HG03135 (cell line): ENCODE results near the gene MRTO4.
"Not testable (repeated sequence)": the region's sequence is repeated elsewhere in the genome, so short reads cannot be mapped to it uniquely, and the experiment has no call there.

Experiments
- ATAC-seq: cut with Tn5 transposase; IDR thresholded peaks from one replicate; pipeline ENCODE4 v1.9.1; 2021; ENCODE audit warnings: mild to moderate bottlenecking, moderate library complexity; ENCODE audit not compliant: unreplicated experiment

The MRTO4 gene

DNA sequence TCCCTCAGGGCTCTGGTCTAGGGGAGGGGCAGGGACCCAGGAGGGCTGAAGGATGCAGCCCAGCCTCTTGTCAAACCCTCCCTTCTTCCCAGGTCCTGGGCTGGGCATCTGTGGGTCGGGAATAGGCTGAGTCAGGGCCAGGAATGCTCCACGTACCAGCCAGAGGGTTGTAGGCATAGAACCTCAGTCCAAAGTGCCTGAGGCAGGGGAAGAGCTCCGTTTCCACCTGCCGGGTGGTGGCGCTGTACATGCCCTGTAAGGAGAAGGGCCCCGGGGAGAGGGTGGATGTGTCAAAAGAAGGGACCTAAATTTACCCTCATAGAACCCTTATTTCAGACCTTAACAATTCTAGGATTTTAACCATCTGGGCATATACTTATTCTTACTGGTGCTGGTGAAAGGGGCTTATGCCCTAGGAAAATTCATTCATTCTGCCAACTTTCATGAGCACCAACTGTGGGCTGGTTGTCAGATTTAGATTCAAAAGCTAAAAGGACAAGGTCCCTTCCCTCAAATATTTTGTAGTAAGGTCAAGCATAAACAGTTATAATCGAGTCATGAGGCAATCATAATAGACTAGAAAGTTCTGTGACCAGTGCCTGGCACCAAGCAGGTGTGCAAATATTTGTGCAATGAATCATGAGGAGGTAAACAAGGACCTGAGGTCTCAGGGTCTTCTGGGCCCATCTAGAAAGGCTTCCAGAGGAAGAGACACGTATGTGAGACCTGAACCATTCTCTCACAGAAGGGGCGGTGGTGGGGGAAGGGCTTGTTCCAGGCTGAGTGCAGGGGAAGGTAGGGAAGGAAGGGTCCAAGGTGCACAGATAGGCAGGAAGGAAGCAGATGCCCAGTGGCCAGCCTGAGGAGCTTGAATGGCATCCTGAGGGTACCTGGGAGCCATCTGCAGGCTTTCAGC lies 18.1 kb downstream of the MRTO4 start:
- not testable (repeated sequence) for ATAC-seq

DNA sequence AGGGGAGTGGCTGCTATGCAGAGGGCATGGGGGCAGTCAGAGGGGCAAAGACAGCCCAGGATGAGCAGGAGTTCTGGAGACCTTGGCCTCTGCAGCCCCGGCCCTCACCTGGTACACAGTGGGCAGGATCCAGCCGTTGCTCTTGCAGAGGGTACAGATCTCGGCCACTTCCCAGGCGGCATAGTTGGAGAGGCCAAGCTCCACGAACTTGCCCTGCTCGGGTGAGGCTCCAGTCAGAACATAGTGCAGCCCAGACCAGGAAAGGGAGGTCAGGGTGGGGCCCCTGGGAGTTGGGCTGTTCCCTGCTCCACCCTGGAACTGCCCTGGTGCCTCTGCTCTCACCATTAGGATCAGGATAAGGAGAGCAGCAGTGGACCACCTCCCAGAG lies 18.7 kb downstream of the MRTO4 start:
- not testable (repeated sequence) for ATAC-seq

DNA sequence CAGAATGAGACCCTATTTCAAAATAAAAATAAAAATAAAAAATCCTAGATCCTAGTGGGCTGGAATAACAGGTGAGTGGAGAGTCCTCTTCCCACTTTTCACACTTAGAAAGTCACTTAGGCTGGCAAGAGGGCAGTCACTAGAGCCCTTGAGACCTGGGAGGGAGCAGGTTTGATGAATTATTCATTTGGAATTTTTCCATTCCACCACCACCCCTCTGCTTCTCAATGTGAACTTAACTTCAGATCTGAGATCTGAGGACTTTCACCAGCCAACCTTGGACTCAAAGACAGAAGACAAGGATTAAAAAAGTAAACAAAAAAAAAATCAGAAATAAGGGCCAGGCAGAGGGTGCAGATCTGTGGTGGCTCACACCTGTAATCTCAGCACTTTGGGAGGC lies 20.5 kb downstream of the MRTO4 start:
- no peak for ATAC-seq

DNA sequence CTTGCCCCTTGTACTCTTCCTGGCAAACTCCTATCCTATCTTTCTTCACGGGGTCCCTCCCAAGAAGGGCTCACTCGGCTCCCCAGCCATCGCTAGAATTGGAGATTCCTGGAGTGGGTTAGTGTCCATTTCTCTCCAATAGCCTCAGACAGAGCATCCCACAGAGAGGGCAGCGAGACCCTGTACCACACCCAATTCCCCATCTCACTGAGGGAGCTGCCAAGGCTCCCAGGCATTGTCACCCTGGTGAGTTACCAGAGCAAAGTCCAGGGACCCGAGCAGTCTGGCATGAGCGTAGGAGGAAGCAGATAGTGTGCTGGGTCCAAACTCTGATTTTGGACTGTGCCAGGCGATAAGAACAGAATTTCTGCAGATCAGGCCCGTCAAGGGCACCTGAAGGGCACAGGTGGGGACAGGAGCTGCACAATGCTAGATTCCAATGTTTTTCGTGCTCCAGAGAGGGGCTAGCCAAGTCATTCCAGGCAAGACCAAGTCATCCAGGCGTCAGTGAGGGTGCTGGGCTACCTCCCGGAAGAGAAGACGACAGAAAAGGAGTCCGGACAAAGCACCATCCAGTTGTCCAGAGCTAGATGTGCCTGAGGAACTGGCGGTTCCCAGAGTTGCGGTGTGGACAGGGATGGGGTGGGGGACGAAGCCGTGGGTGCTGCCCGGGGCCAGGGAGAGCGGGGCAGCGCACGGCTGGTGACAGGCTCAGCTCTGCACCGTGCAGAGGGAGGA lies 21.7 kb downstream of the MRTO4 start:
- ATAC-seq = no peak

DNA sequence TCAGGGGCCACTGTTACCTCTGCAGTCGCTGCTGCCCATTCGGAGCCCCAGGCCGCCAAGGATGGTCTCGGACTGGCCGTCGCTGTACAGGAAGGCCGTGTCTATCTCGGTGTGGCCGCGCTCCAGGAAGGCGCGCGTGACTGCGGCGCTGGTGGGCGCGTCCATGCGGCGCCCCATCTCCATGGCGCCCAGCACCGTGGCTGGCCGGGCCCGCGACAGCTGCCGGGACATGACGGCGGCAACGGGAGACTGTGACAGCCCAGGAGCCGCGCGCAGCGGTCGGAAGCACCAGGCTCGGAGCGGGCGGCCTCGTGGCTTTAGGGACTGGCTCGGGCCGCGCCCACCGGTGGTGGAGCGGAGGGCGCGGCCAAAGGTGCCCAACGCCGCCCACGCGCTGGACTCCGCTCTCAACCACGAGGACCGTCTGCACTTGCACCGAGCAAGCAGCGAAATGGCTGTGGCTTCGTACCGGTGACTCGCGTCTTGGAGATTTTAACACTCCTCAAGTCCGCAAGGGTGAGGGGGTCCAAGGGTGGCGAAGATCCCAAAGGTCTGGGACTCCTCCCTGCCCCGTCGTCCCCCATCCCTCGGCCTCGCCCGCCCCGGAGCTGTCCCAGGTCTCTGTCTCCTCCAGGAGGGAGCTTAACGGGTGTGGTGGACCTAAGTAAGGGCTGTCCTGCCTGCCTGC lies 22.4 kb downstream of the MRTO4 start:
- not testable (repeated sequence) for ATAC-seq

DNA sequence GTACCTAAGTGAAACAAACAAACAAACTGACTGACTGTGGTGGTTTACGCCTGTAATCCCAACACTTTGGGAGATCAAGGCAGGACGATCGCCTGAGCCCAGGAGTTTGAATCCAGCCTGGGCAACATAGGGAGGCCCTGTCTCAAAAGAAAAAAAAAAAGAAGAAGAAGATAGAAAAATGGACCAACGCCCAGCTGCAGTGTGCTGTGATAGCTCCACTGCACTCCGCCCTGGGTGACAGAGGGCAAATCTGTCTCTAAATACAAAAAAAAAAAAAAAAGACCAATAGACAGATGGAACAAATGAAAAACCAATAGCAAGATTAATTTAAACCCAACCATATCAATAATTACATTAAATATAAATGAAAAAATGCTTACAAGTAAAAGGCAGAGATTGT lies 23.0 kb downstream of the MRTO4 start:
- no peak for ATAC-seq

DNA sequence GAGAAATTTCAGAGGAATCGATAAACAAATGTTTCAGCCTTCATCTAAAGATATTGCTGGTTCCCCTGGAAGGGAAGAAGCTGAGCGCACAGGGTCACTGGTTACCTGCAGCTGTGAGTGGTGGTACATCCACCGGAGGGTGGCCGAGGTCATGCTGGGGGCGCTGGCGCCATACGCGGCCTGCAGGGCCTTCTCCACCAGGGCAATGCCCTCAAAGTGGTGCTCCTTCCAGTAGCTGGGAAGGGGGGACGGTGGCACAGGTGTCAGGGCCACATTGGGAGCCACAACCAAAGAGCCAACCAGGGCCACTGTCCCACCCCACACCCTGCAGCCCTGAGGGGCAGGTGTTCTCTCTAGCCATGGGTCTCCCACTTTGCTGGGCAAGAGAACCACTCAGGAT lies 32.3 kb downstream of the MRTO4 start:
- no peak for ATAC-seq

DNA sequence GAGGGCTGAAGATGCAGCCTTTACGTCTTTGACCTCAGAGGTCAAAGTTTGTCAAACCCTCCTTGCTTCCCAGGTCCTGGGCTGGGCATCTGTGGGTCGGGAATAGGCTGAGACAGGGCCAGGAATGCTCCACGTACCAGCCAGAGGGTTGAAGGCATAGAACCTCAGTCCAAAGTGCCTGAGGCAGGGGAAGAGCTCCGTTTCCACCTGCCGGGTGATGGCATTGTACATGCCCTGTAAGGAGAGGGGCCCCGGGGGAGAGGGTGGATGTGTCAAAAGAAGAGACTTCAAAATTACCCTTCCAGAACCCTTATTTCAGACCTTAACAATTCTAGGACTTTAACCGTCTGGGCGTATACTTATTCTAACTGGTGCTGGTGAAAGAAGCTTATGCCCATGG lies 33.3 kb downstream of the MRTO4 start:
- no peak for ATAC-seq

DNA sequence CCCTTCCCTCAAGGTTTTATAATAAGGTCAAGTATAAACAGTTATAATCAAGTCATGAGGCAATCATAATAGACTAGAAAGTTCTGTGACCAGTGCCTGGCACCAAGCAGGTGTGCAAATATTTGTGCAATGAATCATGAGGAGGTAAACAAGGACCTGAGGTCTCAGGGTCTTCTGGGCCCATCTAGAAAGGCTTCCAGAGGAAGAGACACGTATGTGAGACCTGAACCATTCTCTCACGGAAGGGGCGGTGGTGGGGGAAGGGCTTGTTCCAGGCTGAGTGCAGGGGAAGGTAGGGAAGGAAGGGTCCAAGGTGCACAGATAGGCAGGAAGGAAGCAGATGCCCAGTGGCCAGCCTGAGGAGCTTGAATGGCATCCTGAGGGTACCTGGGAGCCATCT lies 33.8 kb downstream of the MRTO4 start:
- not testable (repeated sequence) for ATAC-seq

DNA sequence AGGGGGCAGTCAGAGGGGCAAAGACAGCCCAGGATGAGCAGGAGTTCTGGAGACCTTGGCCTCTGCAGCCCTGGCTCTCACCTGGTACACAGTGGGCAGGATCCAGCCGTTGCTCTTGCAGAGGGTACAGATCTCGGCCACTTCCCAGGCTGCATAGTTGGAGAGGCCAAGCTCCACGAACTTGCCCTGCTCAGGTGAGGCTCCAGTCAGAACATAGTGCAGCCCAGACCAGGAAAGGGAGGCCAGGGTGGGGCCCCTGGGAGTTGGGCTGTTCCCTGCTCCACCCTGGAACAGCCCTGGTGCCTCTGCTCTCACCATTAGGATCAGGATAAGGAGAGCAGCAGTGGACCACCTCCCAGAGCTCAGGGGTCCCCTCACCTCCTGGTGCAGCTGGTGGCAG lies 34.2 kb downstream of the MRTO4 start:
- ATAC-seq = not testable (repeated sequence)

DNA sequence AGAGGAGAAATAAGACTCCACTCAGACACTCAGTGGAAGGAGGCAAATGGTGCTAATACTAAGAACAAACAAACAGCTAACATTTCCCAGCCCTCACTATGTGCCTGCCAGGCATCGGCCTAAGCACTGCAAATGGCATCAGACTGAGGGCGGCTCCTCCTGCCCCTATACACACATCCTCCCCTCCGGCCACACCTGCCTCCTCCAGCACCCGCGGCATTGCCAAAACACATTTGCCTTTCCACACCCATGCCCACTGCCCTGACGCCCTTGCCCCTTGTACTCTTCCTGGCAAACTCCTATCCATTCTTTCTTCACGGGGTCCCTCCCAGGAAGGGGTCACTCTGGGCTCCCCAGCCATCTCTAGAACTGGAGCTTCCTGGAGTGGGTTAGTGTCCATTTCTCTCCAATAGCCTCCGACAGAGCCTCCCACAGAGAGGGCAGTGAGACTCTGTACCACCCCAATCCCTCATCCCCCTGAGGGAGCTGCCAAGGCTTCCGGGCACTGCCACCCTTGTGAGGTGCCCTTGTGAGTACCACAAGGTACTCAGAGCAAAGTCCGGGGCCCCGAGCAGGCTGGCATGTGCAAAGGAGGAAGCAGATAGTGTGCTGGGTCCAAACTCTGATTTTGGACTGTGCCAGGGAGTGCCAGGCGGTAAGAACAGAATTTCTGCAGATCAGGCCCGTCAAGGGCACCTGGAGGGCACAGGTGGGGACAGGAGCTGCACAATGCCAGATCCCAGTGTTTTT lies 36.0 kb downstream of the MRTO4 start:
- ATAC-seq = no peak

DNA sequence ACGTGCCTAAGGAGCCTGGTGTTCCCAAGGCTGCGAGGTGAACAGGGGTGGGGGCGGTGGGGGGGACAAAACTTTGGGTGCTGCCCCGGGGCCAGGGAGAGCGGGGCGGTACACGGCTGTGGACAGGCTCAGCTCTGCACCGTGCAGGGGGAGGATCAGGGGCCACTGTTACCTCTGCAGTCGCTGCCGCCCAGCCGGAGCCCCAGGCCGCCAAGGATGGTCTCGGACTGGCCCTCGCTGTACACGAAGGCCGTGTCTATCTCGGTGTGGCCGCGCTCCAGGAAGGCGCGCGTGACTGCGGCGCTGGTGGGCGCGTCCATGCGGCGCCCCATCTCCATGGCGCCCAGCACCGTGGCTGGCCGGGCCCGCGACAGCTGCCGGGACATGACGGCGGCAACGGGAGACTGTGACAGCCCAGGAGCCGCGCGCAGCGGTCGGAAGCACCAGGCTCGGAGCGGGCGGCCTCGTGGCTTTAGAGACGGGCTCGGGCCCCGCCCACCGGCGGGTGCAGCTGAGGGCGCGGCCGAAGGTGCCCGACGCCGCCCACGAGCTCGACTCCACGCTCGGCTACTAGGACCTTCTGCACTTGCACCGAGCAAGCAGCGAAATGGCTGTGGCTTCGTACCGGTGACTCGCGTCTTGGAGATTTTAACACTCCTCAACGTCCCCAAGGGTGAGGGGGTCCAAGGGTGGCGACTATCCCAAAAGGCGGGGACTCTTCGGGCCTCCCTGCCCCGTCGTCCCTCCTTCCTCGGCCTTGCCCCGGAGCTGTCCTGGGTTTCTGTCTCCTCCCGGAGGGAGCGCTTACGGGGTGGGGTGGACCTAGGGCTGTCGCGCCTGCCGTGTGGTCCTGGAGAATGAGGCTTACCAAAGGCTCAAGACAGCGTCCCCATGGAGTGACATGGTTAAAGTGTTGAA lies 37.0 kb downstream of the MRTO4 start, which contains the start of gene AKR7A3:
AKR7A3 (minus strand) TSS at position 447 of the 918 bp plus-strand sequence; CDS start at position 386, 61 bp downstream.
- not testable (repeated sequence) for ATAC-seq

DNA sequence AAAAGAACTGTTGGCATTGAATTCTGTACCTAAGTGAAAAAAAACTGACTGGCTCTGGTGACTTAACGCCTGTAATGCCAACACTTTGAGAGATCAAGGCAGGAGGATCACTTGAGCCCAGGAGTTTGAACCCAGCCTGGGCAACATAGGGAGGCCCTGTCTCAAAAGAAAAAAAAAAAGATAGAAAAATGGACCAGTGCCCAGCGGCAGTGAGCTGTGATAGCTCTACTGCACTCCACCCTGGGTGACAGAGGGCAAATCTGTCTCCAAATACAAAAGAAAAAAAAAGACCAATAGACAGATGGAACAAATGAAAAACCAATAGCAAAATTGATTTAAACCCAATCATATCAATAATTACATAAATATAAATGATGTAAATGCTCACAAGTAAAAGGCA lies 37.6 kb downstream of the MRTO4 start:
- no peak for ATAC-seq

DNA sequence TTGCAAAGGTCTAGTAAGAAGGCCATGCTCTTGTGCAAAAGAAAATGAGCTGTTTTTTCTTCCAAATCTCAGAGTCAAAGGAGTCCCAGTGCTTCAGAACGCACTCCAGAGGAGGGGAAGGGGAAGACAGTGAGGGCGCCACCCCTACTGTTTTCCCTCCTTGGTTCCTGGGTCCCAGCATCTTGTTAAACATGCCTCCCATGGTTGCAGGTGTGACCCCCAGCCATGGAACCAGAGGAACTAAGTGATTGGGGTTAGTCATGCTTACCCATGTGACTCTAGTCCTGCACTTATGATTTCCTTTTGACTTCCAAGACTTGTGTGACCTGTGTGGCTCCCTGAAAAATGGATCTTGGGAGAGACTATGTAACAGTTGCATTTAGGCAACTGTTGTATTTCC lies 43.0 kb downstream of the MRTO4 start:
- no peak for ATAC-seq

DNA sequence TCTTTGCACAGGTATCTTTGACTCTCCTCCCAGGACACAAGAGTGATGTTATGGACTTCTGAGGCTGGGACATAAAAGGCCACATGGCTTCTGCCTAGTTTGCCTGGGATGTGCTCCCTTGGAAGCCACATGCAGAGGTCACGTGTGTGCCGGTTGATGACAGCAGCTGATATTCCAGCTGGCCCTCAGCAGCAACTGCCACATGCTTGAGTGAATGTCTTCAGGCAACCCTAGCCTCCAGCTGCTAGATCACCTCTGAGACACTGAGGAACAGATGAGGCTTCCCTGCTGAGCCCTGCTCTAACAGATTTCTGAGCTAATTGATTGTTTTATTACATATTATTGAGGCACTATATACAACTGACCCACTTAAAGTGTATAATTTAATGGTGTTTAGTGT lies 48.6 kb downstream of the MRTO4 start:
- ATAC-seq = no peak

DNA sequence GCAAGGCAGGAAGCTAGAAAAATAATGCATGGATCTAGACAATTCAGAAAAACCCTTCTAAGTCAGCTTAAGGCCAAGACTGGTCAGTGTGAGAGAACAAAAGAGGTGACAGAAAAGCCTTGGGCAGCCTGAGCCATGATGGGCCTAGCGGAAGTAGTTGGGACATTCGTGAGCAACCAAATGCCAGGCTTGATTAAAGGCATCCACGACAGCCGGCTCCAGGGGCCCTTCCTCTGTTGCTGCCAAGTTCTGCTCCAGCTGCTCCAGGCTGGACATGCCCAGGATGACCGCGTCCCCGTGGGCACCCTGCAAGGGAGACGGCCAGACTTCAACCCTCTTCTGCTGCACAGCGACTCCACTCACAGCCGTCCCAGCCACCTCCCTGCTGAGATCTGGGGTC lies 52.5 kb downstream of the MRTO4 start:
- not testable (repeated sequence) for ATAC-seq

DNA sequence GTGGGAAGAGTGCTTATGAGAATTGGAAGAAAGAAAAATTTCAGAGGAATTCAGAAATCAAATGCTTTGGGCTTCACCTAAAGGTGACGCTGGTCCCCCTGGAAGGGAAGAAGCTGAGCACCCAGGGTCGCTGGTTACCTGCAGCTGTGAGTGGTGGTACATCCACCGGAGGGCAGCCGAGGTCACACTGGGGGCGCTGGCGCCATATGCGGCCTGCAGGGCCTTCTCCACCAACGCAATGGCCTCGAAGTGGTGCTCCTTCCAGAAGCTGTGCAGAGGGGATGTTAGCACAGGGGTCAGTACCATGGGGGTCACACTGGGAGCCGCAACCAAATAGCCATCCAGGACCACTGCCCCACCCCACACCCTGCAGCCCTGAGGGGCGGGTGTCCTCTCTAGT lies 54.3 kb downstream of the MRTO4 start:
- no peak for ATAC-seq

DNA sequence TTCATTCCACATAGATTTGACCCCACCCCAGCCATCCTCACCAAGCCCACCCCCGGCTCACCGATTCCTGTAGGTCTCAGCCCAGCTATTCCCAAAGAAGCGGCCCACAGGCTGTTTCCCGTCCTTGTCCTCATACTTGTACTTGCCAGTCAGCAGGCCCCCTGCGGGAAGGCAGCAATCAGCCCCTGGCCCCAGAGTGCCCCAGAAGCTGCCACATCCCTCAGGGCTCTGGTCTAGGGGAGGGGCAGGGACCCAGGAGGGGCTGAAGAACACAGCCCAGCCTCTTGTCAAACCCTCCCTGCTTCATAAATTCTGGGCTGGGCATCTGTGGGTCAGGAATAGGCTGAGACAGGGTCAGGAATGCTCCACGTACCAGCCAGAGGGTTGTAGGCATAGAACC lies 55.3 kb downstream of the MRTO4 start:
- ATAC-seq = no peak

DNA sequence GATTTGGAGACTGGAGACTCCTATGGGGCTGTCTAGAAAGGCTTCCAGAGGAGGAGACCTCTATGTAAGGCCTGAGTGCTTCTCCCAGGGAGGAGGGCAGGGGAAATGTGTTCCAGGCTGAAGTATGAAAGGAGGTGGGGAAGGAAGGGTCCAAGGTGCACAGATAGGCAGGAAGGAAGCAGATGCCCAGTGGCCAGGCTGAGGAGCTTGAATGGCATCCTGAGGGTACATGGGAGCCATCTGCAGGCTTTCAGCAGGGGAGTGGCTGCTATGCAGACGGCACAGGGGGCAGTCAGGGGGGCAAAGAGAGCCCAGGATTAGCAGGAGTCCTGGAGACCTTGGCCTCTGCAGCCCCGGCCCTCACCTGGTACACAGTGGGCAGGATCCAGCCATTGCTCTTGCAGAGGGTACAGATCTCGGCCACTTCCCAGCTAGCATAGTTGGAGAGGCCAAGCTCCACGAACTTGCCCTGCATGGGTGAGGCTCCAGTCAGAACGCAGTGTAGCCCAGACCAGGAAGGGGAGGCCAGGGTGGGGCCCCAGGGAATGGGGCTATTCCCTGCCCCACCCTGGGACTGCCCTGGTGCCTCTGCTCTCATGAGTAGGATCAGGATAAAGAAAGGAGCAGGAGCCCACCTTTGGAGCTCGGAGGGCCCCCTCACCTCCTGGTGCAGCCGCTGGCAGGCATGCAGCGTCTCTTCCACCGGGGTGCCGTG lies 56.3 kb downstream of the MRTO4 start:
- ATAC-seq = no peak
